Measurements from ENCODE around the gene NUMA1.

NUMA1 gene, protein sequence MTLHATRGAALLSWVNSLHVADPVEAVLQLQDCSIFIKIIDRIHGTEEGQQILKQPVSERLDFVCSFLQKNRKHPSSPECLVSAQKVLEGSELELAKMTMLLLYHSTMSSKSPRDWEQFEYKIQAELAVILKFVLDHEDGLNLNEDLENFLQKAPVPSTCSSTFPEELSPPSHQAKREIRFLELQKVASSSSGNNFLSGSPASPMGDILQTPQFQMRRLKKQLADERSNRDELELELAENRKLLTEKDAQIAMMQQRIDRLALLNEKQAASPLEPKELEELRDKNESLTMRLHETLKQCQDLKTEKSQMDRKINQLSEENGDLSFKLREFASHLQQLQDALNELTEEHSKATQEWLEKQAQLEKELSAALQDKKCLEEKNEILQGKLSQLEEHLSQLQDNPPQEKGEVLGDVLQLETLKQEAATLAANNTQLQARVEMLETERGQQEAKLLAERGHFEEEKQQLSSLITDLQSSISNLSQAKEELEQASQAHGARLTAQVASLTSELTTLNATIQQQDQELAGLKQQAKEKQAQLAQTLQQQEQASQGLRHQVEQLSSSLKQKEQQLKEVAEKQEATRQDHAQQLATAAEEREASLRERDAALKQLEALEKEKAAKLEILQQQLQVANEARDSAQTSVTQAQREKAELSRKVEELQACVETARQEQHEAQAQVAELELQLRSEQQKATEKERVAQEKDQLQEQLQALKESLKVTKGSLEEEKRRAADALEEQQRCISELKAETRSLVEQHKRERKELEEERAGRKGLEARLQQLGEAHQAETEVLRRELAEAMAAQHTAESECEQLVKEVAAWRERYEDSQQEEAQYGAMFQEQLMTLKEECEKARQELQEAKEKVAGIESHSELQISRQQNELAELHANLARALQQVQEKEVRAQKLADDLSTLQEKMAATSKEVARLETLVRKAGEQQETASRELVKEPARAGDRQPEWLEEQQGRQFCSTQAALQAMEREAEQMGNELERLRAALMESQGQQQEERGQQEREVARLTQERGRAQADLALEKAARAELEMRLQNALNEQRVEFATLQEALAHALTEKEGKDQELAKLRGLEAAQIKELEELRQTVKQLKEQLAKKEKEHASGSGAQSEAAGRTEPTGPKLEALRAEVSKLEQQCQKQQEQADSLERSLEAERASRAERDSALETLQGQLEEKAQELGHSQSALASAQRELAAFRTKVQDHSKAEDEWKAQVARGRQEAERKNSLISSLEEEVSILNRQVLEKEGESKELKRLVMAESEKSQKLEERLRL (N-terminal part only)
- long read RNA-seq, partial matches to known transcripts: 22 of 44 reads
- long read RNA-seq, other reads (novel, unspliced or antisense): 13 of 44 reads

DNA sequence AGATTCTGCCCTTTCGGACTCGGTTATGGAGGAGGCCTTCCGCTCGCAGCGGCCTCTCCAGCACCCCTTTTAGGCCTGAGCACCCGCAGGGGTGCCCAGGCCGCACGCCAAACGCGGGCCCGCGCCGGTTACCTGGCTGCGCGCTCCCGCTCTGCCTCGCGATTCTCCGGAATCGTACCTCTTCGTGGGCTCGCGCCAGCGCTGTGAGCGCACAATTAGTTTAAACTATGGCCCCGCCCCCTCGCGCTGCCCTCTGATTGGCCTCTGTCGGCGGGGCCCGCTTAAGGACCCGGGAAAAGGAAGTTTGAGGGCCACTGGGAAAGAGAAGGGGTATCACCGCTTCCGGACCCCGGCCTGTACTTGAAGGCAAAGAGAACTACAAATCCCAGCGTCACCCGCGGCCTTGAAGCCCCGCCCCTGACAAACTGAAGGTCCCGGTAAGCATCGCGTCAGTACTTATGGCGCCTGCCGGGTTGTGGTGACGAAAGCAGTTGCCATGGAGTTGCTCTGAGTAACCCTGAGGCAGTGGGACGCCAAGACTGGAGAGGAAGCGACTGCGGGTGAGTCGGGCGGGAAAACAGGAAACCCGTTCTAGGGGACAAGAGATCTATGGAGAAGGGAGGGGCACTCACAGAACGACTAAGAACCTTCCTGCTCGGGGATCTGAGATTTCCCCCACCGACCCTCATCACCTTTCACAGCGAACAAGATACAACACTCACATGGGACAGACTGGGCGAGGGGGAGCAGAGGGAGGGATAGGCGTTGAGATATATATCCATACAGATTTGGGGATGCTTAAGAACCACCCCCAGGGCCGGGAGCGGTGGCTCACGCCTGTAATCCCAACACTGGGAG is at the start of gene NUMA1, which contains the start of gene LRRC51:
Gene NUMA1, minus strand, starts transcription at position 217 of the 858 bp plus-strand sequence. CDS start 44,599 bp downstream, outside the sequence.
Gene LRRC51, plus strand, starts transcription at position 525 of the 858 bp plus-strand sequence. CDS start 8,234 bp downstream, outside the sequence.
- H3K27me3 ChIP-seq (ENCODE audit: insufficient read depth, poor library complexity, severe bottlenecking): no peaks in the 10 kb centered on the region
- peak; percentile 89; the same call in 1 of the 2 replicates for TF ChIP-seq SPI1 (IDR thresholded peaks at IDR 0.05; ENCODE audit: borderline replicate concordance, low read depth)
- no peak for TF ChIP-seq REST (IDR thresholded peaks at IDR 0.05; ENCODE audit: insufficient replicate concordance, low read depth)
- peak; percentile 82 for TF ChIP-seq GABPA (IDR thresholded peaks at IDR 0.05; ENCODE audit: low read depth)
- TF ChIP-seq POLR2AphosphoS5 (IDR thresholded peaks at IDR 0.05; ENCODE audit: low read depth): peak; percentile 73
- no peak for TF ChIP-seq CTCF (IDR thresholded peaks at IDR 0.05; ENCODE audit: insufficient read depth, low read length)
- peak; percentile 100 for DNase-seq (ENCODE audit: low read depth in 1 of 2, low spot score in 1 of 2)
- peak within 1 kb of the TSS; percentile 80 for H3K27ac ChIP-seq (replicated peaks)
- H3K4me3 ChIP-seq (replicated peaks; ENCODE audit: insufficient read depth, low read length): peak within 1 kb of the TSS; percentile 68

DNA sequence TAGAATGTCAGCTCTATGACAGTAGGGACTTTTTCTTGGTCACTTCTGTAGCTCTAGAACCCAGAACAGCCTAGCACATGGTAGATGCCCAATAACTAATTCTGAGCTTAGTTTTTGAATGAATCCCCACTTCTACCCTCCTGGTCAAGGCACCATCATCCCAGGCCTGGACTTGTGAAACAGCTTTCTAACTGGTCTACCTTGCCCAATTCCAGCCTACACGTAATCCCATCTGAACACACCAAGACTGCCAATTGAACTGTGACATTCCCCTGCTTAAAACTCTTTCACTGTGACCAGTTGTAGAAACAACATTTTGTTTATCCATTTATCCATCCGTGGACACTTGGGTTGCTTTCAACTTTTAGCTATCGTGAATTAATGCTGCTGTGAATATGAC is 49.0 kb upstream of the NUMA1 start:
- Histone ChIP-seq H3K27me3 (ENCODE audit: insufficient read depth, poor library complexity, severe bottlenecking) (no peaks in the 10 kb centered on the region), H3K4me3 (replicated peaks; ENCODE audit: insufficient read depth, low read length) (no peak overlapping the region), H3K27ac (replicated peaks) (peak overlapping the region; percentile 13; the same call in 1 of the 2 replicates)
- DNase-seq (ENCODE audit: low read depth in 1 of 2, low spot score in 1 of 2): no peak
- TF ChIP-seq SPI1 (IDR thresholded peaks at IDR 0.05; ENCODE audit: borderline replicate concordance, low read depth): no peak
- no peak for TF ChIP-seq CTCF (IDR thresholded peaks at IDR 0.05; ENCODE audit: insufficient read depth, low read length)
- TF ChIP-seq GABPA (IDR thresholded peaks at IDR 0.05; ENCODE audit: low read depth): no peak
- TF ChIP-seq REST (IDR thresholded peaks at IDR 0.05; ENCODE audit: insufficient replicate concordance, low read depth): no peak
- TF ChIP-seq POLR2AphosphoS5 (IDR thresholded peaks at IDR 0.05; ENCODE audit: low read depth): no peak

All from HL-60 (cell line).